ENCODE data around the gene CAB39L.

GRCh38 chr13:49366841-49367240 lies 77.0 kb downstream of the CAB39L start:
- TF ChIP-seq CTCF (IDR thresholded peaks at IDR 0.05 in 2 of 3, conservative IDR thresholded peaks at IDR 0.05 in 1 of 3; ENCODE audit: insufficient read depth in 2 of 3, low read depth in 1 of 3, low read length in 3 of 3) (no peak), POLR2AphosphoS5 (IDR thresholded peaks at IDR 0.05; ENCODE audit: control insufficient read depth, insufficient read depth, low read depth, low read length) (no peak), ZNF830 (CRISPR knock-in tag; IDR thresholded peaks at IDR 0.05) (no peak), ZBTB49 (CRISPR knock-in tag; IDR thresholded peaks at IDR 0.05; ENCODE audit: borderline replicate concordance) (no peak), L3MBTL2 (IDR thresholded peaks at IDR 0.05) (no peak), CHAMP1 (IDR thresholded peaks at IDR 0.05) (no peak), POLR2A (conservative IDR thresholded peaks at IDR 0.05) (no peak), MEIS2 (IDR thresholded peaks at IDR 0.05; ENCODE audit: partially characterized antibody) (no peak), JUND (IDR thresholded peaks at IDR 0.05; ENCODE audit: borderline replicate concordance, low read depth, low read length) (no peak), JUND (tag; IDR thresholded peaks at IDR 0.05; ENCODE audit: borderline replicate concordance, low read depth, low read length) (no peak), E2F1 (CRISPR knock-in tag; IDR thresholded peaks at IDR 0.05) (no peak)

Data from K562 (cell line).